Vagina (tissue), 2 donors: ENCODE results near the gene MID1. TPM values are rescaled to one million over a fixed set of nuclear protein-coding genes. Genes with fewer than 3 reads are reported as not detected.

Experiments used
- DNase-seq, 2 donors: peaks; one replicate each; pipeline ENCODE4 v3.0.0-alpha.2; 2017; ENCODE audit errors: extremely low spot score in 2 of 2
- H3K27ac ChIP-seq: fragments of 200-600 bp; sonication (generic); one replicate; pipeline ENCODE4 v1.5.1; 2019
- H3K27me3 ChIP-seq: fragments of 200-600 bp; sonication (generic); one replicate; pipeline ENCODE4 v1.5.1; 2019
- H3K36me3 ChIP-seq, 2 donors: fragments of 200-600 bp; sonication (generic); one replicate each; pipeline ENCODE4 v1.5.1; 2017 to 2019
- H3K4me1 ChIP-seq: fragments of 200-600 bp; sonication (generic); one replicate; pipeline ENCODE4 v1.5.1; 2019
- H3K4me3 ChIP-seq, 2 donors: fragments of 200-600 bp; sonication (generic); 1 replicate in 1 of 2; 2 replicates in 1 of 2; pipeline ENCODE4 v1.5.1; 2016 to 2019
- H3K9me3 ChIP-seq: fragments of 200-600 bp; sonication (generic); one replicate; pipeline ENCODE4 v1.5.1; 2019
- CTCF ChIP-seq, 3 experiments: fragments of 450-650 bp in 2 of 3; fragments of 200-600 bp in 1 of 3; sonication (generic) in 1 of 3; IDR thresholded peaks; one replicate each; pipeline ENCODE4 v1.5.1; 2017 to 2019; ENCODE audit warnings: antibody characterized with exemption in 3 of 3, mild to moderate bottlenecking in 2 of 3, moderate library complexity in 2 of 3
- POLR2A ChIP-seq, 2 donors: fragments of 450-650 bp; IDR thresholded peaks; one replicate each; pipeline ENCODE4 v1.6.1; 2017; ENCODE audit warnings: antibody characterized with exemption in 2 of 2, mild to moderate bottlenecking in 2 of 2, moderate library complexity in 2 of 2
- POLR2AphosphoS5 ChIP-seq, 2 donors: sonication (generic); formaldehyde crosslinking; IDR thresholded peaks; one replicate each; pipeline ENCODE4 v1.9.0; 2017; ENCODE audit warnings: antibody characterized with exemption in 2 of 2, mild to moderate bottlenecking in 2 of 2, low read depth in 1 of 2; ENCODE audit not compliant: insufficient read depth in 1 of 2
- intact Hi-C: fragments of 100-400 bp; cut with DNase I; formaldehyde crosslinking; loops from one replicate; pipeline ENCODE4 v1.15.1; 2023
- total RNA-seq: library from RNA; depleted of rRNA; stranded (reverse); fragments of >200 nt; gene quantifications from one replicate; pipeline ENCODE4 v1.2.3, GENCODE V29; 2016

Gene MID1
- total RNA-seq, 1 donor from 2014 or later: 16.2 TPM

- DNase-seq: no peak
- intact Hi-C loops: no loop called here
- TF ChIP-seq POLR2A (IDR thresholded peaks at IDR 0.05) (no peak), POLR2AphosphoS5 (IDR thresholded peaks at IDR 0.05; ENCODE audit: insufficient read depth in 1 of 2, low read depth in 1 of 2) (no peak), CTCF (IDR thresholded peaks at IDR 0.05) (no peak)
Measured at GRCh38 chrX:10619425-10620046, 849 bp downstream of the MID1 start.

GRCh38 chrX:10618961-10619360, 1.4 kb downstream of the MID1 start:
- no peak for DNase-seq
- Histone ChIP-seq H3K9me3 (no peaks in the 10 kb centered on the region), H3K27me3 (no peaks in the 10 kb centered on the region), H3K4me1 (peaks cover 14% of the 10 kb centered on the region), H3K36me3 (no peaks in the 10 kb centered on the region), H3K27ac (peak overlapping the region; percentile 81), H3K4me3 (peak overlapping the region; percentile 46 to 53)
- intact Hi-C loops: no loop called here
- TF ChIP-seq CTCF (IDR thresholded peaks at IDR 0.05) (no peak), POLR2AphosphoS5 (IDR thresholded peaks at IDR 0.05; ENCODE audit: insufficient read depth in 1 of 2, low read depth in 1 of 2) (no peak), POLR2A (IDR thresholded peaks at IDR 0.05) (no peak)

More at GRCh38 chrX:10619425-10620046, 849 bp downstream of the MID1 start:
- Histone ChIP-seq H3K4me1 (peaks cover 14% of the 10 kb centered on the region), H3K4me3 (peak overlapping the region; percentile 46 to 53), H3K27ac (peak overlapping the region; percentile 81), H3K36me3 (no peaks in the 10 kb centered on the region), H3K27me3 (no peaks in the 10 kb centered on the region), H3K9me3 (no peaks in the 10 kb centered on the region)

- Histone ChIP-seq H3K27ac (no peak overlapping the region), H3K36me3 (no peaks in the 10 kb centered on the region), H3K27me3 (no peaks in the 10 kb centered on the region), H3K9me3 (no peaks in the 10 kb centered on the region), H3K4me1 (peaks cover 14% of the 10 kb centered on the region), H3K4me3 (no peak overlapping the region)
- TF ChIP-seq POLR2A (IDR thresholded peaks at IDR 0.05): no peak
- no peak for TF ChIP-seq CTCF (IDR thresholded peaks at IDR 0.05)
- TF ChIP-seq POLR2AphosphoS5 (IDR thresholded peaks at IDR 0.05; ENCODE audit: insufficient read depth in 1 of 2, low read depth in 1 of 2): no peak
- intact Hi-C loops: no loop called here
- DNase-seq: no peak
Measured at GRCh38 chrX:10617999-10618351, 2.4 kb downstream of the MID1 start.

- intact Hi-C loops: no loop called here
- Histone ChIP-seq H3K36me3 (no peaks in the 10 kb centered on the region), H3K27me3 (no peaks in the 10 kb centered on the region), H3K4me1 (peaks cover 14% of the 10 kb centered on the region), H3K4me3 (no peak overlapping the region), H3K27ac (no peak overlapping the region), H3K9me3 (no peaks in the 10 kb centered on the region)
- no peak for DNase-seq
- no peak for TF ChIP-seq POLR2A (IDR thresholded peaks at IDR 0.05)
- no peak for TF ChIP-seq CTCF (IDR thresholded peaks at IDR 0.05)
- TF ChIP-seq POLR2AphosphoS5 (IDR thresholded peaks at IDR 0.05; ENCODE audit: insufficient read depth in 1 of 2, low read depth in 1 of 2): no peak
Measured at GRCh38 chrX:10617186-10617998, 3.0 kb downstream of the MID1 start.
